Heart left ventricle (tissue), 13 donors: ENCODE measurements around the gene CTRB1.

Experiments
- POLR2A ChIP-seq, 2 donors: fragments of 450-650 bp; IDR thresholded peaks; one replicate each; pipeline ENCODE4 v1.6.1; 2017; ENCODE audit warnings: antibody characterized with exemption in 2 of 2, mild to moderate bottlenecking in 2 of 2, moderate library complexity in 2 of 2
- TF ChIP-seq, protein P1 (sequence below), 12 donors: fragments of 200-600 bp; sonication (generic) in 4 of 12; IDR thresholded peaks; one replicate each; pipeline versions ENCODE4 v1.5.0 to v1.8.0; 2018 to 2022; ENCODE audit warnings: antibody characterized with exemption in 12 of 12, mild to moderate bottlenecking in 5 of 12
- donor health status: ischemic (EF 13 %, LVEDD 7.1; RV severe dilation, severe dysfunction).
- donor health status: DM: no; HTN: yes; CAD: no.
- donor health status: DM: no; HTN: no; CAD: no.
- donor health status: ischemic (EF 25% LVEDD 6.9; RV normal size, moderate dysfunction).
- donor health status: ischemic (EF 25% LVEDD 5.7; RV mildly dilated, moderate dysfunction).
- donor health status: ischemic (EF 35%, LVEDD 5.7; RV mildly dilated, moderate dysfunction).
- donor health status: nonischemic (EF 11% LVEDD 7.7; RV severe dilation, severe dysfunction).
- donor health status: DM: yes; HTN: yes; CAD: no.
- donor health status: PGD.
- donor health status: ischemic (EF 29% LVEDD 5.4; RV normal size, mild dysfunction).
- donor health status: nonischemic (EF 23%, LVEDD 6.1; RV moderate dilation, normal function).

DNA sequence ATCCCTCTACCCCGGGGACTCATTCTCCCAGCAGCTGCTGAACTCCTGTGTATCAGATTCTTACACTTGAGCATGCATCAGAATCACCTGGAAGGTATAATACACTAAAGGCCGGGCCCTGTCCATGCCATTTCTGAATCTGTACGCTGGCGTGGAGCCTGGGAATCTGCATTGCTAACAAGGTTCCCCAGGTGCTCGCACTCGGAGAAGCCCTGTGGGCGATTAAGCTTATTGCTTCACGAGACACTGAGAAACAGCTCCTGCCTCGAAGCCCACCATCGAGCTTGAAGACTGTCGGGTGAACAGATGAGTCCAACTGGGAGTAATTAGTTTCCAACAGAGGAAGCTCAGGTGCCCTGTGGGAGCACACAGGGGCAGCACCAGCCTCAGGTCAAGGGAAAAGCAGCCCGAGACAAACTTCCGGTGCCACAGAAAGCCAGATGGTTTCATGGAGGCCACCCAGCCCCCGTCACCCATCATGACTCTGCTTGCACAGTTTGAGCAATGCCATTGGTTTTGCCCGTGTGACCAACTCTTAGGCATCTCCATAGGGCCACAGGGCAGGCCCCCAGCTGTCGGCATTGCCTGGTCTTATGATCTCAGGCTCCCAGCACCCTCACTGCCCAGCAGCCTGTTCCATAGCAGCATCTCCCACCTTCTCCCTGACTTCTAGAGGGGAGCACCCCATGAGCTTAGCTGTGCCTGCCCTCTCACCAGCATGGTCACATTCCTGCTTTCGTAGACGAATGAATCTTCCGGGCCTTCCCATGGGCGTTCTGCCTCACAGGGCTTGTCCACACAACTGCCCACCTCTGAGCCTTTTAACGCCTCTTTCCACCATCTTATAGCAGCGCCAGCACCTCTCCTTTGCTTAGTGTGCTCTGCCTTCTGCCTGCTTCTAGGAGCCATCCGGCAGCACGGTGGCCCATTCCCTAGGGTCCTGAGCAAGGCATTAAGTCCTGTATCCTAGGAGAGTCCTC is 22.7 kb upstream of the CTRB1 start:
- TF ChIP-seq POLR2A (IDR thresholded peaks at IDR 0.05), result no peak
- TF ChIP-seq, protein P1, sequence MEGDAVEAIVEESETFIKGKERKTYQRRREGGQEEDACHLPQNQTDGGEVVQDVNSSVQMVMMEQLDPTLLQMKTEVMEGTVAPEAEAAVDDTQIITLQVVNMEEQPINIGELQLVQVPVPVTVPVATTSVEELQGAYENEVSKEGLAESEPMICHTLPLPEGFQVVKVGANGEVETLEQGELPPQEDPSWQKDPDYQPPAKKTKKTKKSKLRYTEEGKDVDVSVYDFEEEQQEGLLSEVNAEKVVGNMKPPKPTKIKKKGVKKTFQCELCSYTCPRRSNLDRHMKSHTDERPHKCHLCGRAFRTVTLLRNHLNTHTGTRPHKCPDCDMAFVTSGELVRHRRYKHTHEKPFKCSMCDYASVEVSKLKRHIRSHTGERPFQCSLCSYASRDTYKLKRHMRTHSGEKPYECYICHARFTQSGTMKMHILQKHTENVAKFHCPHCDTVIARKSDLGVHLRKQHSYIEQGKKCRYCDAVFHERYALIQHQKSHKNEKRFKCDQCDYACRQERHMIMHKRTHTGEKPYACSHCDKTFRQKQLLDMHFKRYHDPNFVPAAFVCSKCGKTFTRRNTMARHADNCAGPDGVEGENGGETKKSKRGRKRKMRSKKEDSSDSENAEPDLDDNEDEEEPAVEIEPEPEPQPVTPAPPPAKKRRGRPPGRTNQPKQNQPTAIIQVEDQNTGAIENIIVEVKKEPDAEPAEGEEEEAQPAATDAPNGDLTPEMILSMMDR (IDR thresholded peaks at IDR 0.05), result no peak
